GM18870 (cell line): ENCODE measurements around the gene ZBTB47.

Experiments used
- ATAC-seq: cut with Tn5 transposase; IDR thresholded peaks from one replicate; pipeline ENCODE4 v1.9.1; 2021; ENCODE audit warnings: moderate library complexity; ENCODE audit not compliant: unreplicated experiment

The ZBTB47 gene

GRCh38 chr3:42711491-42712343 lies 58.2 kb downstream of the ZBTB47 start:
- no peak for ATAC-seq

GRCh38 chr3:42712344-42712648 lies 58.8 kb downstream of the ZBTB47 start:
- no peak for ATAC-seq

GRCh38 chr3:42712688-42713372 lies 59.3 kb downstream of the ZBTB47 start:
- ATAC-seq: no peak

DNA sequence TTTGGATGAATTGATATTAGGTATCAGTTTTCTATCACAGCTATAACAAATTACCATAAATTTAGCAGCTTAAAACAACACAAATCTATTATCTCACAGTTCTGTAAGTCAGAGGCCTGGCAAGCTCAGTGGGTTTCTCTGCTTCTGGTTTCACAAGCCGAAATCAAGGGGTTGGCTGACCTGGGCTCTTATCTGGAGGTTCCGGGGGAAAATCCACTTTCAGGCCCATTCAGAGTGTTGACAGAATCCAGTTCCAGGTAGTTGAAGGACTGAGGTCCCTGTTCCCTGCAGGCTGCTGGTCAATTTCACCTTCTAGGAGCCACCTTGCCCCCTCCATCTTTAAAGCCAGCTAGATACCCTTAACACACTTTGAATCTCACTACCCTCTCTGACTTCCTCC lies 60.2 kb downstream of the ZBTB47 start:
- ATAC-seq: no peak

DNA sequence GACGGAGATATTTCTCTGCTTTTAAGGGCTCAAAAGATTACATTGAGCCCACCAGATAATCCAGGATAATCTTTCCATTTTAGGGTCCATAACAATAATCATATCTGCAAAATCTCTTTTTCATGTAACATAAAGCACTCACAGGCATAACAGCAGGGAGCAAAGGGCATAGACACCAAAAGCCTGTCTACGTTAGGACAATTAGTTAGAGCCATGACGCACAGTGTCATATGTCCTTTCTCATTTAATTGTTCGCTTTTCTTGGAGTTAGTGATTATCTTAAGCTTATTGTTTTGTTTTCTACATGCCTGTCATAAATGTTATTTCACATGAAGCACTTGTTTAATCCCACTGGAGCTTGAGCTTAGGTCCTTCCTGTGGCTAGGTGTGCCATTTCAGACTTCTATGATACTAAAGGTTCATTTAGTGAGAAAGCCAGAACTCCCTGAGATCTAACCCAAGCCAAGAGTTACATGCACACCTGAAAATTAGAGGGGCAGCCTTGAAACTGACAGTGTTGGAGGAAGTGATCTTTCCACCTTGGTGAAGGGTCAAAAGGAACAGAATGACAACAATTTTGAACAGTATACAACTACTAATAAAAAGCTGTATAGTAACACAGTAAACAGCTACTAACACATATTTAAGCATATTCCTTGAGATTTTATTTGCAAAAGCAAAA lies 60.8 kb downstream of the ZBTB47 start:
- ATAC-seq: no peak
